HepG2 (cell line): ENCODE results near the gene TICAM2. TPM values are rescaled to one million over a fixed set of nuclear protein-coding genes. Genes with fewer than 3 reads are reported as not detected.

Source experiments
- ATAC-seq: fragments of 200-7000 bp; cut with Tn5 transposase; 3 replicates; pipeline ENCODE4 v1.9.1; 2020; ENCODE audit warnings: mild to moderate bottlenecking, moderate library complexity
- BruUV-seq: library from RNA; stranded (reverse); fragments of 400-500 nt; replicated peaks from 2 replicates; lab custom pipeline; 2021; lab: Mats Ljungman, UMichigan
- CTCF ChIA-PET: fragments of 300-600 bp; formaldehyde crosslinking; extraction: SDS; loops from one replicate; lab custom pipeline; 2021; ENCODE audit warnings: low total read pairs, inconsistent platforms, low intra/inter-chr PET ratio; lab: Yijun Ruan, JAX
- POLR2A ChIA-PET: fragments of 350-600 bp; sonication (Branson Sonifier 250); formaldehyde crosslinking; loops from one replicate; lab custom pipeline; 2020; ENCODE audit warnings: antibody characterized with exemption, inconsistent platforms; lab: Yijun Ruan, JAX
- DNase-seq: peaks from one replicate; pipeline ENCODE4 v3.0.0-alpha.2; 2015; ENCODE audit warnings: low spot score
- FAIRE-seq: peaks from 3 replicates; lab custom pipeline; 2011; peaks lifted over from hg19 to GRCh38; lab: Jason Lieb, UNC
- H2AFZ ChIP-seq: one replicate; pipeline ENCODE4 v1.6.1; 2011; ENCODE audit warnings: low read length, inconsistent platforms
- H3K27ac ChIP-seq: fragments of 300-600 bp; 3 replicates; pipeline ENCODE4 v1.8.0; 2011; ENCODE audit warnings: mixed run types, mild to moderate bottlenecking, mixed read lengths, low read length, inconsistent platforms; ENCODE audit not compliant: insufficient read depth; ENCODE audit errors: extremely low read length
- H3K27me3 ChIP-seq, 2 experiments: fragments of 200-600 bp in 1 of 2; 2 replicates in 1 of 2; 3 replicates in 1 of 2; pipeline versions ENCODE4 v1.6.0 to v1.8.0; 2011; ENCODE audit warnings: low read length in 2 of 2, mild to moderate bottlenecking in 2 of 2, moderate library complexity in 2 of 2, inconsistent platforms in 1 of 2; ENCODE audit not compliant: insufficient read depth in 2 of 2, control insufficient read depth in 1 of 2
- H3K36me3 ChIP-seq, 2 experiments: fragments of 200-600 bp in 1 of 2; replicated peaks in 1 of 2; 2 replicates in 1 of 2; 3 replicates in 1 of 2; pipeline versions ENCODE4 v1.5.1 to v1.8.0; 2011; ENCODE audit warnings: low read length in 2 of 2, inconsistent platforms in 1 of 2; ENCODE audit not compliant: insufficient read depth in 2 of 2, control insufficient read depth in 1 of 2
- H3K4me1 ChIP-seq: 2 replicates; pipeline ENCODE4 v1.5.1; 2012; ENCODE audit warnings: low read length, inconsistent platforms; ENCODE audit not compliant: insufficient read depth
- H3K4me2 ChIP-seq: 2 replicates; pipeline ENCODE4 v1.6.0; 2011; ENCODE audit warnings: low read depth, low read length, inconsistent platforms
- H3K4me3 ChIP-seq, 3 experiments: fragments of 200-600 bp in 1 of 3; sonication (generic), shearing (Covaris generic) in 1 of 3; replicated peaks in 1 of 3; 2 replicates each; pipeline ENCODE4 v1.5.1; 2011 to 2016; ENCODE audit warnings: low read length in 3 of 3, inconsistent platforms in 2 of 3, low read depth in 2 of 3, mild to moderate bottlenecking in 2 of 3, control low read depth in 1 of 3, mixed read lengths in 1 of 3; ENCODE audit not compliant: insufficient read depth in 1 of 3
- H3K79me2 ChIP-seq: one replicate; pipeline ENCODE4 v1.6.1; 2011; ENCODE audit warnings: low read length, inconsistent platforms; ENCODE audit not compliant: insufficient read depth
- H3K9ac ChIP-seq: 2 replicates; pipeline ENCODE4 v1.6.0; 2011; ENCODE audit warnings: mild to moderate bottlenecking, low read depth, low read length, inconsistent platforms; ENCODE audit not compliant: insufficient read depth
- H3K9me3 ChIP-seq: 2 replicates; pipeline ENCODE4 v1.5.1; 2012; ENCODE audit warnings: mild to moderate bottlenecking, low read length
- H4K20me1 ChIP-seq: 2 replicates; pipeline ENCODE4 v1.6.0; 2011; ENCODE audit warnings: inconsistent platforms, mild to moderate bottlenecking, low read length, moderate library complexity; ENCODE audit not compliant: insufficient read depth
- AGO2 ChIP-seq: fragments of 200-400 bp; formaldehyde crosslinking; optimal IDR thresholded peaks from 2 replicates; pipeline ENCODE3; 2017; ENCODE audit warnings: mild to moderate bottlenecking, low read depth, low read length, moderate library complexity
- BRD4 ChIP-seq: sonication (generic); formaldehyde crosslinking; IDR thresholded peaks from 2 replicates; pipeline ENCODE4 v1.4.0; 2020; ENCODE audit warnings: missing genetic modification reagents
- CSRNP1 ChIP-seq: sonication (generic); formaldehyde crosslinking; IDR thresholded peaks from 2 replicates; pipeline ENCODE4 v1.8.1; 2023; ENCODE audit warnings: mild to moderate bottlenecking, missing genetic modification reagents
- PAXIP1 ChIP-seq: sonication (generic); formaldehyde crosslinking; conservative IDR thresholded peaks from 2 replicates; pipeline ENCODE4 v1.4.0; 2020; ENCODE audit warnings: mild to moderate bottlenecking, missing genetic modification reagents, moderate library complexity
- ZNF264 ChIP-seq: sonication (generic); formaldehyde crosslinking; IDR thresholded peaks from 2 replicates; pipeline ENCODE4 v1.4.0; 2020; ENCODE audit warnings: missing genetic modification reagents
- ZNF367 ChIP-seq: sonication (generic); formaldehyde crosslinking; IDR thresholded peaks from 2 replicates; pipeline ENCODE4 v1.4.0; 2020; ENCODE audit warnings: missing genetic modification reagents, borderline replicate concordance
- ZNF552 ChIP-seq: sonication (generic); formaldehyde crosslinking; IDR thresholded peaks from 2 replicates; pipeline ENCODE4 v1.9.0; 2022; ENCODE audit warnings: missing genetic modification reagents, mild to moderate bottlenecking, borderline replicate concordance
- ZNF564 ChIP-seq: sonication (generic); formaldehyde crosslinking; IDR thresholded peaks from 2 replicates; pipeline ENCODE4 v1.8.1; 2023; ENCODE audit warnings: mild to moderate bottlenecking, missing genetic modification reagents
- ZNF619 ChIP-seq: sonication (generic); formaldehyde crosslinking; IDR thresholded peaks from 2 replicates; pipeline ENCODE4 v1.4.0; 2020; ENCODE audit warnings: mild to moderate bottlenecking, missing genetic modification reagents
- ZNF816 ChIP-seq: sonication (generic); formaldehyde crosslinking; IDR thresholded peaks from 2 replicates; pipeline ENCODE4 v1.8.0; 2022; ENCODE audit warnings: missing genetic modification reagents, mild to moderate bottlenecking, borderline replicate concordance
- WGBS: methylation state at CpG from one replicate; pipeline ENCODE4 v1.1.6; 2017; ENCODE audit warnings: low lambda C conversion rate; 5-methylcytosine and 5-hydroxymethylcytosine counted together
- in situ Hi-C: cut with HindIII; loops from 2 replicates; pipeline ENCODE4 v1.10.0; 2017; ENCODE audit warnings: low pct_unique_long_range_greater_than_20kb; ENCODE audit not compliant: extremely low pct_ligation_motif_present
- intact Hi-C: fragments of 100-400 bp; cut with micrococcal nuclease; formaldehyde crosslinking; loops from one replicate; pipeline ENCODE4 v1.10.0; 2022; ENCODE audit not compliant: unreplicated experiment
- polyA plus RNA-seq, 8 experiments: library from polyadenylated mRNA; depleted of rRNA in 3 of 8; stranded (reverse) in 7 of 8; unstranded in 1 of 8; fragments of >200 nt; fragmentation: Illumina TruSeq in 4 of 8; extraction: Trizol in 4 of 8; gene quantifications; 2 replicates each; pipeline versions ENCODE4 v1.2.1 to v1.2.3, GENCODE V29; 2011 to 2016; ENCODE audit warnings: low read depth in 4 of 8, missing spikeins in 1 of 8, mixed read lengths in 1 of 8; ENCODE audit not compliant: insufficient read depth in 1 of 8
- total RNA-seq, 5 experiments: library from RNA; depleted of rRNA; stranded (reverse); fragments of >200 nt; fragmentation: Illumina TruSeq; extraction: Trizol; gene quantifications; 2 replicates each; pipeline ENCODE4 v1.2.3, GENCODE V29; 2016; ENCODE audit warnings: low read depth in 1 of 5
- TF ChIP-seq, protein P1 (sequence below): sonication (generic); formaldehyde crosslinking; IDR thresholded peaks from 2 replicates; pipeline ENCODE4 v1.5.1; 2020; ENCODE audit warnings: missing genetic modification reagents, mild to moderate bottlenecking, borderline replicate concordance
- TF ChIP-seq, protein P2 (sequence below): IDR thresholded peaks from 2 replicates; pipeline ENCODE4 v1.6.1; 2016; ENCODE audit warnings: low read depth, missing genetic modification reagents, missing compliant biosample characterization

TICAM2 gene
- total and polyA plus RNA-seq, 2 of the 13 experiments (the other 11 are each of a cell fraction or from before 2014, with no cell fraction given), result 0.04 TPM; not detected in 1

- no peak for FAIRE-seq
- in situ Hi-C loops, result no loop called here
- TF ChIP-seq ZNF564 (CRISPR knock-in tag) (no peak), ZNF264 (CRISPR knock-in tag) (no peak), ZNF816 (no peak), ZNF367 (CRISPR knock-in tag) (no peak), ZNF552 (no peak), CSRNP1 (CRISPR knock-in tag) (no peak), PAXIP1 (CRISPR knock-in tag) (no peak), ZNF619 (CRISPR knock-in tag) (no peak), BRD4 (CRISPR knock-in tag) (no peak), AGO2 (no peak)
- TF ChIP-seq, protein P1, sequence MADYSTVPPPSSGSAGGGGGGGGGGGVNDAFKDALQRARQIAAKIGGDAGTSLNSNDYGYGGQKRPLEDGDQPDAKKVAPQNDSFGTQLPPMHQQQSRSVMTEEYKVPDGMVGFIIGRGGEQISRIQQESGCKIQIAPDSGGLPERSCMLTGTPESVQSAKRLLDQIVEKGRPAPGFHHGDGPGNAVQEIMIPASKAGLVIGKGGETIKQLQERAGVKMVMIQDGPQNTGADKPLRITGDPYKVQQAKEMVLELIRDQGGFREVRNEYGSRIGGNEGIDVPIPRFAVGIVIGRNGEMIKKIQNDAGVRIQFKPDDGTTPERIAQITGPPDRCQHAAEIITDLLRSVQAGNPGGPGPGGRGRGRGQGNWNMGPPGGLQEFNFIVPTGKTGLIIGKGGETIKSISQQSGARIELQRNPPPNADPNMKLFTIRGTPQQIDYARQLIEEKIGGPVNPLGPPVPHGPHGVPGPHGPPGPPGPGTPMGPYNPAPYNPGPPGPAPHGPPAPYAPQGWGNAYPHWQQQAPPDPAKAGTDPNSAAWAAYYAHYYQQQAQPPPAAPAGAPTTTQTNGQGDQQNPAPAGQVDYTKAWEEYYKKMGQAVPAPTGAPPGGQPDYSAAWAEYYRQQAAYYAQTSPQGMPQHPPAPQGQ, result no peak
- TF ChIP-seq, protein P2, sequence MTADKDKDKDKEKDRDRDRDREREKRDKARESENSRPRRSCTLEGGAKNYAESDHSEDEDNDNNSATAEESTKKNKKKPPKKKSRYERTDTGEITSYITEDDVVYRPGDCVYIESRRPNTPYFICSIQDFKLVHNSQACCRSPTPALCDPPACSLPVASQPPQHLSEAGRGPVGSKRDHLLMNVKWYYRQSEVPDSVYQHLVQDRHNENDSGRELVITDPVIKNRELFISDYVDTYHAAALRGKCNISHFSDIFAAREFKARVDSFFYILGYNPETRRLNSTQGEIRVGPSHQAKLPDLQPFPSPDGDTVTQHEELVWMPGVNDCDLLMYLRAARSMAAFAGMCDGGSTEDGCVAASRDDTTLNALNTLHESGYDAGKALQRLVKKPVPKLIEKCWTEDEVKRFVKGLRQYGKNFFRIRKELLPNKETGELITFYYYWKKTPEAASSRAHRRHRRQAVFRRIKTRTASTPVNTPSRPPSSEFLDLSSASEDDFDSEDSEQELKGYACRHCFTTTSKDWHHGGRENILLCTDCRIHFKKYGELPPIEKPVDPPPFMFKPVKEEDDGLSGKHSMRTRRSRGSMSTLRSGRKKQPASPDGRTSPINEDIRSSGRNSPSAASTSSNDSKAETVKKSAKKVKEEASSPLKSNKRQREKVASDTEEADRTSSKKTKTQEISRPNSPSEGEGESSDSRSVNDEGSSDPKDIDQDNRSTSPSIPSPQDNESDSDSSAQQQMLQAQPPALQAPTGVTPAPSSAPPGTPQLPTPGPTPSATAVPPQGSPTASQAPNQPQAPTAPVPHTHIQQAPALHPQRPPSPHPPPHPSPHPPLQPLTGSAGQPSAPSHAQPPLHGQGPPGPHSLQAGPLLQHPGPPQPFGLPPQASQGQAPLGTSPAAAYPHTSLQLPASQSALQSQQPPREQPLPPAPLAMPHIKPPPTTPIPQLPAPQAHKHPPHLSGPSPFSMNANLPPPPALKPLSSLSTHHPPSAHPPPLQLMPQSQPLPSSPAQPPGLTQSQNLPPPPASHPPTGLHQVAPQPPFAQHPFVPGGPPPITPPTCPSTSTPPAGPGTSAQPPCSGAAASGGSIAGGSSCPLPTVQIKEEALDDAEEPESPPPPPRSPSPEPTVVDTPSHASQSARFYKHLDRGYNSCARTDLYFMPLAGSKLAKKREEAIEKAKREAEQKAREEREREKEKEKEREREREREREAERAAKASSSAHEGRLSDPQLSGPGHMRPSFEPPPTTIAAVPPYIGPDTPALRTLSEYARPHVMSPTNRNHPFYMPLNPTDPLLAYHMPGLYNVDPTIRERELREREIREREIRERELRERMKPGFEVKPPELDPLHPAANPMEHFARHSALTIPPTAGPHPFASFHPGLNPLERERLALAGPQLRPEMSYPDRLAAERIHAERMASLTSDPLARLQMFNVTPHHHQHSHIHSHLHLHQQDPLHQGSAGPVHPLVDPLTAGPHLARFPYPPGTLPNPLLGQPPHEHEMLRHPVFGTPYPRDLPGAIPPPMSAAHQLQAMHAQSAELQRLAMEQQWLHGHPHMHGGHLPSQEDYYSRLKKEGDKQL (CRISPR knock-in tag), result no peak
Measured at GRCh38 chr5:115531380-115531779, 70.9 kb downstream of the TICAM2 start.

More at GRCh38 chr5:115531380-115531779, 70.9 kb downstream of the TICAM2 start:
- Histone ChIP-seq H3K36me3 (peaks cover 0 to 32% of the 10 kb centered on the region in 2 experiments; a peak in 4 of 5 replicates), H2AFZ (no peak overlapping the region), H3K4me2 (no peak overlapping the region), H3K4me1 (peaks cover 23% of the 10 kb centered on the region), H3K79me2 (peaks cover 97% of the 10 kb centered on the region), H3K9ac (no peak overlapping the region), H3K27ac (no peak overlapping the region), H3K9me3 (no peaks in the 10 kb centered on the region), H3K4me3 (no peak overlapping the region), H4K20me1 (peaks cover 77% of the 10 kb centered on the region), H3K27me3 (no peaks in the 10 kb centered on the region)
- ATAC-seq, result no peak
- CTCF ChIA-PET, result no interaction called here
- POLR2A ChIA-PET, result no interaction called here
- DNase-seq, result no peak
- 95% methylated on average over 3 of the region's 3 CpGs for WGBS
- intact Hi-C loops, result no loop called here
- BruUV-seq, result no TSS peak
